ENCODE results near the gene CNTN4.

GRCh38 chr3:3101660-3102458, 1003.2 kb downstream of the CNTN4 start:
- TF ChIP-seq POLR2A (IDR thresholded peaks at IDR 0.05) (no peak), CTCF (IDR thresholded peaks at IDR 0.05) (no peak)
